ENCODE results near the gene ZFYVE27. TPM values are rescaled to one million over a fixed set of nuclear protein-coding genes. Genes with fewer than 3 reads are reported as not detected.

ZFYVE27 gene
- total RNA-seq, 6 donors from 2014 or later: 20.5 to 51.3 (median 26.4) TPM

DNA sequence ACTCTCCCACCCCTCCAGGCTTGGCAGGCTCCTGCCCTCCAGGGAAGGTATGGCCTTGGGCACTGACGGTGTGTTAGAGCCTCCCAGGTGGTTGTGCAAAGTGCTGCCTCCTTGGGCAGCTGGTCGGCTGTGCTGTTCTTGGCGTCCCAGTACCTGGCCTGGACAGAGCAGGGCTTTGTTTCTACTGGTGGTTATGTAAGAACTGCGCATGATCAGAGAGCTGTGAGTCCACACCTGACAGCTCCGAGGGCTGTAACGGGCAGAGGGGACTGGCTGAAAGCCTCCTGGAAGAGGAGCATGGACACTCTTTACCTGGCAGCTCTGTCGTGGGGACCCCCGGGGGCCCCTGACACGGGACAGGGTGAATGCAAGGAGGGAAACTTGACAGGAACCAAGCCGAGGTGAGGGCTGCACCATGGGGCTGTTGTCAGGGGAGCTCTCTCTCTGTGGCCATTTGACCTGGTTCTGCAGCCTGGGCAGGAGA, 37.9 kb downstream of the ZFYVE27 start:
- Histone ChIP-seq H3K4me1 (peaks cover 7 to 18% (median 11%) of the 10 kb centered on the region in 4 donors), H3K36me3 (no peaks in the 10 kb centered on the region), H3K27me3 (peaks cover 0 to 14% (median 5%) of the 10 kb centered on the region in 4 donors), H3K27ac (no peak overlapping the region), H3K9me3 (no peaks in the 10 kb centered on the region), H3K4me3 (no peak overlapping the region)
- 58% methylated on average over 4 to 10 of the region's 10 CpGs for WGBS, 2 donors
- DNase-seq (peak in 1 of 2 donors; percentile 54), ATAC-seq (ENCODE audit: low FRiP score in 2 of 2) (peak; percentile 4 to 40)
- TF ChIP-seq, protein P1, sequence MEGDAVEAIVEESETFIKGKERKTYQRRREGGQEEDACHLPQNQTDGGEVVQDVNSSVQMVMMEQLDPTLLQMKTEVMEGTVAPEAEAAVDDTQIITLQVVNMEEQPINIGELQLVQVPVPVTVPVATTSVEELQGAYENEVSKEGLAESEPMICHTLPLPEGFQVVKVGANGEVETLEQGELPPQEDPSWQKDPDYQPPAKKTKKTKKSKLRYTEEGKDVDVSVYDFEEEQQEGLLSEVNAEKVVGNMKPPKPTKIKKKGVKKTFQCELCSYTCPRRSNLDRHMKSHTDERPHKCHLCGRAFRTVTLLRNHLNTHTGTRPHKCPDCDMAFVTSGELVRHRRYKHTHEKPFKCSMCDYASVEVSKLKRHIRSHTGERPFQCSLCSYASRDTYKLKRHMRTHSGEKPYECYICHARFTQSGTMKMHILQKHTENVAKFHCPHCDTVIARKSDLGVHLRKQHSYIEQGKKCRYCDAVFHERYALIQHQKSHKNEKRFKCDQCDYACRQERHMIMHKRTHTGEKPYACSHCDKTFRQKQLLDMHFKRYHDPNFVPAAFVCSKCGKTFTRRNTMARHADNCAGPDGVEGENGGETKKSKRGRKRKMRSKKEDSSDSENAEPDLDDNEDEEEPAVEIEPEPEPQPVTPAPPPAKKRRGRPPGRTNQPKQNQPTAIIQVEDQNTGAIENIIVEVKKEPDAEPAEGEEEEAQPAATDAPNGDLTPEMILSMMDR (IDR thresholded peaks at IDR 0.05): no peak
- TF ChIP-seq POLR2A (IDR thresholded peaks at IDR 0.05) (no peak), EP300 (IDR thresholded peaks at IDR 0.05) (no peak), POLR2AphosphoS5 (IDR thresholded peaks at IDR 0.05) (no peak)

DNA sequence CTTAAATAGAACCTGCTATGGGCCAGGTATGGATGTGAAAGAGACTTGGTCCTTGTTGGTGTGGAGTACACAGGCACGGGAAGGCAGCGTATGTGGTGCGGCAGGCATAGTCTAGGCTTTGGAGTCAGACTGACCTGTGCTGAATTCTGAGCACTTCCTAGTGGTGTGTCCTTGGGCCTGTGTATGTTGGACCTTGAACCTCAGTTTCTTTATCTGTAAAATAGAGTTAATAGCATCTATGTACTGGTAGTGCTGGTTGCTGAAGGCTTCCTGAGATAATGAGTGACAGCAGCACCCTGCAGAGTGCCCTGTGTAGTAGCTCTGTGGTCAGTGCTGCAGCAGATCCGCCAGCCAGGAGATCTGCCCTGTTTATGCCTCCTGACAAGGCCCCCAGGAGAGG, 40.2 kb downstream of the ZFYVE27 start:
- H3K27ac ChIP-seq: no peak overlapping the region
- H3K9me3 ChIP-seq: no peaks in the 10 kb centered on the region
- peaks cover 13 to 22% (median 16%) of the 10 kb centered on the region in 4 donors for H3K4me1 ChIP-seq
- H3K27me3 ChIP-seq: peaks cover 0 to under 1% (median 0%) of the 10 kb centered on the region in 4 donors
- no peaks in the 10 kb centered on the region for H3K36me3 ChIP-seq
- H3K4me3 ChIP-seq: no peak overlapping the region
- 93% methylated on average over 4 of the region's 4 CpGs for WGBS, 2 donors
- DNase-seq (no peak), ATAC-seq (ENCODE audit: low FRiP score in 2 of 2) (no peak)
- TF ChIP-seq POLR2A (IDR thresholded peaks at IDR 0.05): no peak
- TF ChIP-seq, protein P1 (IDR thresholded peaks at IDR 0.05): no peak
- no peak for TF ChIP-seq POLR2AphosphoS5 (IDR thresholded peaks at IDR 0.05)
- TF ChIP-seq EP300 (IDR thresholded peaks at IDR 0.05): no peak

DNA sequence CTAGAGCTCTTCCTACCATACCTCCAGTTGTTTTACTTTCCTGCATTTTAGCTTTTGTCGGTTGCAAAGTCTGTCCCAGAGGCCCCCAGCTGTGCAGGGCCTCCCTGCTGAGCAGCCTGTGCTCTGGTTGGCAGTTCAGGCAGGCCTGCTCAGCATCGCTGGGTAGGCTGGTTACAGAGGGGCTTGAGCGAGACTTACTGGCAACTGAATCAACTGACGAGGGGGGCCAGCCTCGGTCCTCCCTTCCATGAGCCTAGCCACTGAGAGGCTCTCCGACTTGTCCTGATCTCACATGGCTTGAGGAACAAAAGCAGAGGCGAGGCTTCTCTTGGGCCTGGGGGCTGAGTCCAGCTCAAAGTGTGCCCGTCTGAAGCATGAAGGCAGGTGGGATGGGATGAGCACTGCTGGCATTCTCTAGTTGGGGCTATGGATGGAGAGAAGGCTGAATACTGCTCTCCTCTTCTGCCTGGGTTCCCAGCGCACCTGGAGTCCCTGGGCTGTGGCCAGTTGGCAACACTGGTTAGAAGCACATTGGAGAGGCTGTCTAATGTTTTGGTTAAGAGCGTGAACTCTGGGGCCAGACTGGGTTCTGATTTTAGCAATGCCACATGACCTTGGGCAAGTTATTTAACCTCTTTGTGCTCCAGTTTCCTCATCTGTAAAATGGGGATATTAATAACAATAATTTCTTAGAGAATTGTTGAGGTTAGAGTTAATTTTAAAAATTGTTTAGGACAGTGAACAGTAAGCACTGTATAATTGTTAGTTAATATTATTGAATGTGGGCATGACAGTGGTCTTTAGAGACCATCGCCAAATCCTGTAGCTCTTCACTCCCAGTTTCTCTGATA, 41.7 kb downstream of the ZFYVE27 start:
- TF ChIP-seq, protein P1 (IDR thresholded peaks at IDR 0.05): no peak
- TF ChIP-seq POLR2AphosphoS5 (IDR thresholded peaks at IDR 0.05): no peak
- TF ChIP-seq EP300 (IDR thresholded peaks at IDR 0.05): no peak
- no peak for TF ChIP-seq POLR2A (IDR thresholded peaks at IDR 0.05)
- WGBS, 2 donors: 81 to 83% methylated on average over 6 to 11 of the region's 11 CpGs
- no peaks in the 10 kb centered on the region for H3K27me3 ChIP-seq
- H3K4me1 ChIP-seq: peaks cover 17 to 33% (median 23%) of the 10 kb centered on the region in 4 donors
- no peaks in the 10 kb centered on the region for H3K36me3 ChIP-seq
- ATAC-seq (ENCODE audit: low FRiP score in 2 of 2) (no peak), DNase-seq (no peak)
- no peak overlapping the region for H3K27ac ChIP-seq
- H3K4me3 ChIP-seq: no peak overlapping the region
- H3K9me3 ChIP-seq: no peaks in the 10 kb centered on the region

DNA sequence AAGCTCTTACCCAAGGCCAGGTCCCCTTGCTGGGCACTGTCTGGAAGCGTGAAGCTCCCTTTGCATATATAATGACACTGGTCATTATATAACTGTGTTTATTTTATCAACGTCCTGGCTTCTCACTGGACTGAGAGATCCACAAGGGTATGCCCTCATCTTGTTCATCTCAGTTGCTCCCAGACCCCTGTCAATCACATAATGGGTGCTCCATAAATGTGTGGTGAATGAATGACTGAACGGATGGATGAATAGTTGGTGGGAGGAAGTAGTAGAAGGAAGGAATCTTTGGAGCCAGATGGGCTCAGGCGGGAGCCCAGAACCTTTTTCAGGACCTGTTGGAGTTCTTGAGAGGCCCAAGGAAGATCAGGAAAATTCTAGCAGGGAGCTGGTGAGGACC, 42.6 kb downstream of the ZFYVE27 start:
- DNase-seq (no peak), ATAC-seq (ENCODE audit: low FRiP score in 2 of 2) (no peak)
- Histone ChIP-seq H3K4me1 (peaks cover 17 to 38% (median 25%) of the 10 kb centered on the region in 4 donors), H3K27ac (no peak overlapping the region), H3K27me3 (no peaks in the 10 kb centered on the region), H3K4me3 (no peak overlapping the region), H3K9me3 (no peaks in the 10 kb centered on the region), H3K36me3 (no peaks in the 10 kb centered on the region)
- WGBS, 2 donors: 78 to 81% methylated on average over 4 of the region's 4 CpGs
- TF ChIP-seq POLR2A (IDR thresholded peaks at IDR 0.05) (no peak), POLR2AphosphoS5 (IDR thresholded peaks at IDR 0.05) (no peak), EP300 (IDR thresholded peaks at IDR 0.05) (no peak)
- TF ChIP-seq, protein P1 (IDR thresholded peaks at IDR 0.05): no peak
